GM18909 (cell line): ENCODE measurements around the gene ABCB4.

Source experiments
- ATAC-seq: cut with Tn5 transposase; IDR thresholded peaks from one replicate; pipeline ENCODE4 v1.9.1; 2021; ENCODE audit warnings: mild to moderate bottlenecking; ENCODE audit not compliant: unreplicated experiment, poor library complexity

ABCB4 gene

GRCh38 chr7:87475359-87476178, at the start of gene ABCB4:
Gene ABCB4, minus strand, starts transcription at chr7:87475680. Its CDS starts 215 bp downstream, at chr7:87475465.
- ATAC-seq: peak; percentile 30

- no peak for ATAC-seq
These were observed 43.3 kb upstream of the ABCB4 start for GRCh38 chr7:87518735-87519134.

GRCh38 chr7:87517891-87518290, 42.4 kb upstream of the ABCB4 start:
- no peak for ATAC-seq

- no peak for ATAC-seq
These were observed 41.8 kb upstream of the ABCB4 start for GRCh38 chr7:87517136-87517815.

GRCh38 chr7:87513735-87514335, 38.4 kb upstream of the ABCB4 start:
- ATAC-seq: no peak

GRCh38 chr7:87512906-87513305, 37.4 kb upstream of the ABCB4 start:
- no peak for ATAC-seq

GRCh38 chr7:87511510-87511909, 36.0 kb upstream of the ABCB4 start:
- no peak for ATAC-seq

GRCh38 chr7:87510411-87510875, 35.0 kb upstream of the ABCB4 start:
- ATAC-seq: no peak

- ATAC-seq: no peak
These were observed 32.0 kb upstream of the ABCB4 start for GRCh38 chr7:87507446-87507845.

GRCh38 chr7:87506246-87507180, 31.0 kb upstream of the ABCB4 start:
- ATAC-seq: no peak

GRCh38 chr7:87505557-87506245, 30.2 kb upstream of the ABCB4 start:
- ATAC-seq: peak; percentile 52

GRCh38 chr7:87505122-87505521, 29.6 kb upstream of the ABCB4 start:
- no peak for ATAC-seq

GRCh38 chr7:87499494-87499893, 24.0 kb upstream of the ABCB4 start:
- ATAC-seq: no peak

GRCh38 chr7:87498893-87499292, 23.4 kb upstream of the ABCB4 start:
- no peak for ATAC-seq

- ATAC-seq: no peak
These were observed 22.0 kb upstream of the ABCB4 start for GRCh38 chr7:87497482-87497881.

GRCh38 chr7:87495366-87495765, 19.9 kb upstream of the ABCB4 start:
- no peak for ATAC-seq

- no peak for ATAC-seq
These were observed 19.0 kb upstream of the ABCB4 start for GRCh38 chr7:87494454-87494853.

GRCh38 chr7:87483131-87483530, 7.7 kb upstream of the ABCB4 start:
- ATAC-seq: no peak

- ATAC-seq: no peak
These were observed 6.6 kb upstream of the ABCB4 start for GRCh38 chr7:87482115-87482514.

GRCh38 chr7:87480386-87480785, 4.9 kb upstream of the ABCB4 start:
- ATAC-seq: no peak
